Kidney (tissue), 14 donors: Measurements from ENCODE around the gene TMEM131. TPM values are rescaled to one million over a fixed set of nuclear protein-coding genes. Genes with fewer than 3 reads are reported as not detected.

ENCODE experiments used
- DNase-seq, 5 donors: peaks; one replicate each; pipeline ENCODE4 v3.0.0-alpha.2; 2013 to 2020
- FAIRE-seq: peaks from 2 replicates; lab custom pipeline; 2012; peaks lifted over from hg19 to GRCh38; lab: Jason Lieb, UNC
- H3K27ac ChIP-seq, 2 donors: one replicate each; pipeline ENCODE4 v1.7.0; 2013; ENCODE audit warnings: low read depth in 2 of 2, low read length in 2 of 2, inconsistent platforms in 1 of 2
- H3K27me3 ChIP-seq: one replicate; pipeline ENCODE4 v1.7.1; 2013; ENCODE audit warnings: low read length, inconsistent platforms; ENCODE audit not compliant: control insufficient read depth, insufficient read depth
- H3K36me3 ChIP-seq, 3 donors: one replicate each; pipeline versions ENCODE4 v1.7.0 to v1.7.1; 2013; ENCODE audit warnings: low read length in 3 of 3, control low read depth in 1 of 3, inconsistent platforms in 1 of 3; ENCODE audit not compliant: insufficient read depth in 3 of 3, control insufficient read depth in 2 of 3
- H3K4me1 ChIP-seq, 3 donors: one replicate each; pipeline versions ENCODE4 v1.7.0 to v1.7.1; 2013; ENCODE audit warnings: low read length in 3 of 3, inconsistent platforms in 1 of 3, low read depth in 1 of 3; ENCODE audit not compliant: control insufficient read depth in 2 of 3, insufficient read depth in 2 of 3
- H3K4me3 ChIP-seq, 3 donors: one replicate each; pipeline versions ENCODE4 v1.7.0 to v1.8.1; 2013; ENCODE audit warnings: low read length in 3 of 3, control low read depth in 1 of 3, inconsistent platforms in 1 of 3
- H3K9ac ChIP-seq, 3 donors: one replicate each; pipeline versions ENCODE4 v1.7.0 to v1.7.1; 2013; ENCODE audit warnings: low read length in 3 of 3, control low read depth in 1 of 3, inconsistent platforms in 1 of 3
- H3K9me3 ChIP-seq, 3 donors: one replicate each; pipeline versions ENCODE4 v1.7.0 to v1.7.1; 2013; ENCODE audit warnings: low read length in 3 of 3, control low read depth in 1 of 3, inconsistent platforms in 1 of 3; ENCODE audit not compliant: control insufficient read depth in 2 of 3, insufficient read depth in 1 of 3
- intact Hi-C: fragments of 100-400 bp; cut with DNase I; formaldehyde crosslinking; loops from one replicate; pipeline ENCODE4 v1.11.1; 2022
- polyA plus RNA-seq: library from polyadenylated mRNA; stranded (reverse); fragments of 350-450 nt; fragmentation: Illumina TruSeq; extraction: RNeasy Lipid Tissue Mini Kit (QIAGEN cat#74804); gene quantifications from one replicate; pipeline ENCODE4 v1.2.3, GENCODE V29; 2014; ENCODE audit warnings: low read depth, low replicate concordance; ENCODE audit not compliant: insufficient read depth
- total RNA-seq: library from RNA; stranded (reverse); fragmentation: NEBNext Ultra II Directional; extraction: Animal tissue kit (Norgen Biotek cat#: 25700); gene quantifications from one replicate; pipeline ENCODE4 v1.2.1, GENCODE V29; 2021
- TF ChIP-seq, protein P1 (sequence below): IDR thresholded peaks from 3 replicates; pipeline ENCODE4 v1.5.1; 2012; ENCODE audit warnings: mild to moderate bottlenecking, moderate library complexity, borderline replicate concordance; ENCODE audit not compliant: insufficient read depth; ENCODE audit errors: extremely low read depth
- donor health status: control.
- donor health status: control.
- donor health status: control.
- donor health status: control.
- donor health status: control.
- donor health status: DM: yes; HTN: yes; CAD: no.
- donor health status: Normal renal cell carcinoma (clear cell type).

The TMEM131 gene
- total and polyA plus RNA-seq, 2 donors from 2014 or later = 8.0 to 38.4 TPM

DNA sequence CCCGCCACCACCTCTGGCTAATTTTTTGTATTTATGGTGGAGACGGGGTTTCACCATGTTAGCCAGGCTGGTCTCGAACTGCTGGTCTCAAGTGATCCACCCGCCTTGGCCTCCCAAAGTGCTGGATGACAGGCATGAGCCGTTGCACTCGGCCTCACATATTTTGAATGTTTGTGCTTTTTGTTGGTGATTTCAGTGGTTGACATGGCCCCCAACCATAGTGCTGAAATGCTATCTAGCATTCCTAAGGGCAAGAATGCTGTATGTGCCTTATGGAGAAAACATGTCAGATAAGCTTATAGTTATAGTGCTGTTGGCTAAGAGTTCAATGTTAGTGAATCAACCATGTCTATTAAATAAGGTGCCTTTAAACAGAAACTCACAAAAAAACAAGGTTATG, 273.5 kb downstream of the TMEM131 start:
- Histone ChIP-seq H3K36me3 (no peaks in the 10 kb centered on the region), H3K9me3 (no peaks in the 10 kb centered on the region), H3K27me3 (no peaks in the 10 kb centered on the region), H3K9ac (no peak overlapping the region), H3K27ac (no peak overlapping the region), H3K4me1 (no peaks in the 10 kb centered on the region), H3K4me3 (no peak overlapping the region)
- intact Hi-C loops = no loop called here
- DNase-seq (peak in 2 of 5 donors; percentile 39 to 42), FAIRE-seq (no peak)
- TF ChIP-seq, protein P1, sequence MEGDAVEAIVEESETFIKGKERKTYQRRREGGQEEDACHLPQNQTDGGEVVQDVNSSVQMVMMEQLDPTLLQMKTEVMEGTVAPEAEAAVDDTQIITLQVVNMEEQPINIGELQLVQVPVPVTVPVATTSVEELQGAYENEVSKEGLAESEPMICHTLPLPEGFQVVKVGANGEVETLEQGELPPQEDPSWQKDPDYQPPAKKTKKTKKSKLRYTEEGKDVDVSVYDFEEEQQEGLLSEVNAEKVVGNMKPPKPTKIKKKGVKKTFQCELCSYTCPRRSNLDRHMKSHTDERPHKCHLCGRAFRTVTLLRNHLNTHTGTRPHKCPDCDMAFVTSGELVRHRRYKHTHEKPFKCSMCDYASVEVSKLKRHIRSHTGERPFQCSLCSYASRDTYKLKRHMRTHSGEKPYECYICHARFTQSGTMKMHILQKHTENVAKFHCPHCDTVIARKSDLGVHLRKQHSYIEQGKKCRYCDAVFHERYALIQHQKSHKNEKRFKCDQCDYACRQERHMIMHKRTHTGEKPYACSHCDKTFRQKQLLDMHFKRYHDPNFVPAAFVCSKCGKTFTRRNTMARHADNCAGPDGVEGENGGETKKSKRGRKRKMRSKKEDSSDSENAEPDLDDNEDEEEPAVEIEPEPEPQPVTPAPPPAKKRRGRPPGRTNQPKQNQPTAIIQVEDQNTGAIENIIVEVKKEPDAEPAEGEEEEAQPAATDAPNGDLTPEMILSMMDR = no peak

- Histone ChIP-seq H3K4me1 (no peaks in the 10 kb centered on the region), H3K9me3 (no peaks in the 10 kb centered on the region), H3K27ac (no peak overlapping the region), H3K36me3 (no peaks in the 10 kb centered on the region), H3K27me3 (no peaks in the 10 kb centered on the region), H3K4me3 (no peak overlapping the region), H3K9ac (no peak overlapping the region)
- intact Hi-C loops = no loop called here
- DNase-seq (no peak), FAIRE-seq (no peak)
- TF ChIP-seq, protein P1 = no peak
Observed at GRCh38 chr2:97720746-97721145, 275.0 kb downstream of the TMEM131 start.

DNA sequence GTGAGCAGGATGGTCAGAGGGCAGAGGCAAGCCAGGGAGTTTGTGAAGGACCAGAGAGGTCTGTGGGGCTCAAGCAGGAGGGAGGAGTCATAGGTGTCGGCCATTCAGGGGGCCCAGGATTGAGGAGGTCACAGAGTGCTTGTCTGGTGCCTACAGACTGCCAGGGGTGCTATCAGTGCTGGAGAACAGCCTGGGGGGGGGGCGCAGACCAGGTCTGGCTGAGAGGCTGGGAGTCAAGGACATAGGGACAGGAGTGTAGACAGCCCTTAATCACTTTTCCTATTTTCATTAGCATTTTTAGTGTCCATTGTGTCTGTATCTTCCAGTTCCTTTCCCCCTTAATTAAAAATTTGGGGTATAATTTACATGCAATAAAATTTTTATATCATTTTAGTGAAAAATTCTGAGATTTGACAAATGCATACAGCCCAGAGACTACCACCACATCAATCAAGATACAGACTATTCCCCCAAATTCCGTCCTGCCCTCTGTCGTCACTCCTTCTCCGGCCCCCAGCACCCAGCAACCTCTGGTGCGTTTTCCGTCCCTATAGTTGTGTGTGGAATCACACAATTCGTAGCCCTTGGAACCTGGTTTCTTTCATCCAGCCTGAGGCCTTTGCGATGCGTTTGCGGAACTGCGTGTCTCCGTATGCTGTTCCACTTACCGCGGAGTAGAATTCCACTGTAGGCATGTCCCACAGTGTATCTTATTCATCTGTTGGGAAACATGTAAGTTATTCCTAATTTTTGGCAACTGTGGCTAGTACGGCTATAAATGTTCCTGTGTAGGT, 276.2 kb downstream of the TMEM131 start:
- no peaks in the 10 kb centered on the region for H3K4me1 ChIP-seq
- peak in 1 of 5 donors; percentile 20 for DNase-seq

More for the DNA sequence above, 276.2 kb downstream of the TMEM131 start:
- Histone ChIP-seq H3K27ac (no peak overlapping the region), H3K9ac (no peak overlapping the region), H3K27me3 (no peaks in the 10 kb centered on the region), H3K9me3 (no peaks in the 10 kb centered on the region), H3K4me3 (no peak overlapping the region), H3K36me3 (no peaks in the 10 kb centered on the region)
- TF ChIP-seq, protein P1 = no peak
- FAIRE-seq = no peak
- intact Hi-C loops = no loop called here
